Neural progenitor cell (in vitro differentiated cells): ENCODE results near the gene RAB27A.

Source experiments
- CTCF ChIP-seq: fragments of 200-600 bp; sonication (generic); IDR thresholded peaks from 2 replicates; pipeline ENCODE4 v1.5.1; 2017; ENCODE audit warnings: antibody characterized with exemption, mild to moderate bottlenecking
- EZH2 ChIP-seq: fragments of 200-600 bp; sonication (generic); IDR thresholded peaks from 2 replicates; pipeline ENCODE4 v1.6.1; 2017; ENCODE audit warnings: antibody characterized with exemption, mild to moderate bottlenecking, moderate library complexity
- EZH2phosphoT487 ChIP-seq: fragments of 200-600 bp; sonication (generic); IDR thresholded peaks from 2 replicates; pipeline ENCODE4 v1.6.1; 2017; ENCODE audit warnings: antibody characterized with exemption

DNA sequence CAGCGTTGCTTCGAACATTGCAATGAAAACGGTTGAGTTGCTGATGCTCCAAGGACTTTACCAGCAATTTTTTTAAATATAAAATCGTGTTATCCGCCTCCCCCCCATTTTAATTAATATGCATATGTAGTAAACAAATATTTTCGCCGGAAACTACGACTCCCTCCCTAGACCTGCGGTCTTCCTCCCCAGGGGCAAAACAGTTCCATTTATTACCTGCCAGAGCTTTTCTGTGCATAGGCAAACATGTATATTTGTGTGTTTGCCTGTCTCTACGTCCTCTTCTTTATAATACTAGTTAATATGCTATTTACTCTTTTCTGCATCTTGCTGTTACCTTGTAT is 92.3 kb downstream of the RAB27A start:
- no peak for TF ChIP-seq CTCF
- TF ChIP-seq EZH2 = no peak
- TF ChIP-seq EZH2phosphoT487 = no peak
